ENCODE measurements around the gene HNRNPH2. TPM values are rescaled to one million over a fixed set of nuclear protein-coding genes. Genes with fewer than 3 reads are reported as not detected.

Gene HNRNPH2
- total RNA-seq, result 31.5 TPM

- ATAC-seq, result peak; percentile 99
Observed at GRCh38 chrX:101407748-101408531, at the start of gene HNRNPH2, which contains the start of gene GLA. Gene HNRNPH2 (plus strand): TSS chrX:101408222. CDS start chrX:101411989, 3,767 bp downstream. Gene GLA (minus strand): TSS chrX:101407925. CDS start chrX:101407903, 22 bp downstream.

GRCh38 chrX:101359966-101360365, 48.1 kb upstream of the HNRNPH2 start:
- peak; percentile 45 for ATAC-seq

- ATAC-seq, result no peak
Observed at GRCh38 chrX:101360390-101360789, 47.6 kb upstream of the HNRNPH2 start.

- ATAC-seq, result peak; percentile 17
Observed at GRCh38 chrX:101362116-101362515, 45.9 kb upstream of the HNRNPH2 start.

GRCh38 chrX:101362757-101363156, 45.3 kb upstream of the HNRNPH2 start:
- no peak for ATAC-seq

GRCh38 chrX:101365301-101365795, 42.7 kb upstream of the HNRNPH2 start:
- peak; percentile 73 for ATAC-seq

GRCh38 chrX:101368800-101369199, 39.2 kb upstream of the HNRNPH2 start:
- ATAC-seq, result no peak

- ATAC-seq, result no peak
Observed at GRCh38 chrX:101369687-101370086, 38.3 kb upstream of the HNRNPH2 start.

- no peak for ATAC-seq
Observed at GRCh38 chrX:101370888-101371504, 37.0 kb upstream of the HNRNPH2 start.

- peak; percentile 43 for ATAC-seq
Observed at GRCh38 chrX:101377547-101377946, 30.5 kb upstream of the HNRNPH2 start.

GRCh38 chrX:101383679-101384205, 24.3 kb upstream of the HNRNPH2 start:
- ATAC-seq, result no peak

- no peak for ATAC-seq
Observed at GRCh38 chrX:101385026-101385684, 22.9 kb upstream of the HNRNPH2 start.

GRCh38 chrX:101385795-101386541, 22.1 kb upstream of the HNRNPH2 start, which contains the start of gene BTK:
Gene BTK (minus strand): TSS chrX:101386191. CDS start chrX:101375284, 10,907 bp downstream.
- ATAC-seq, result peak; percentile 9

GRCh38 chrX:101386542-101386885, 21.5 kb upstream of the HNRNPH2 start:
- no peak for ATAC-seq

GRCh38 chrX:101388604-101389003, 19.4 kb upstream of the HNRNPH2 start:
- ATAC-seq, result no peak

GRCh38 chrX:101390664-101391525, 17.1 kb upstream of the HNRNPH2 start, which contains the start of gene RPL36A:
Gene RPL36A (plus strand): TSS chrX:101391011. CDS start chrX:101391044, 33 bp downstream.
- ATAC-seq, result peak; percentile 96

GRCh38 chrX:101391831-101392230, 16.2 kb upstream of the HNRNPH2 start:
- no peak for ATAC-seq

GRCh38 chrX:101393530-101394305, 14.3 kb upstream of the HNRNPH2 start:
- no peak for ATAC-seq

- ATAC-seq, result no peak
Observed at GRCh38 chrX:101394372-101394771, 13.7 kb upstream of the HNRNPH2 start.

GRCh38 chrX:101395789-101396188, 12.2 kb upstream of the HNRNPH2 start:
- ATAC-seq, result peak; percentile 27
